NCI-H1436 treated with DMSO at 0.1 percent for 48 hours (cell line): ENCODE data around the gene SAT1.
A peak's percentile ranks its signal among the peaks of the same experiment; 100 is the strongest.

Experiments
- DNase-seq: peaks from one replicate; lab custom pipeline; 2025; lab: John Stamatoyannopoulos, UW

SAT1 gene

DNA sequence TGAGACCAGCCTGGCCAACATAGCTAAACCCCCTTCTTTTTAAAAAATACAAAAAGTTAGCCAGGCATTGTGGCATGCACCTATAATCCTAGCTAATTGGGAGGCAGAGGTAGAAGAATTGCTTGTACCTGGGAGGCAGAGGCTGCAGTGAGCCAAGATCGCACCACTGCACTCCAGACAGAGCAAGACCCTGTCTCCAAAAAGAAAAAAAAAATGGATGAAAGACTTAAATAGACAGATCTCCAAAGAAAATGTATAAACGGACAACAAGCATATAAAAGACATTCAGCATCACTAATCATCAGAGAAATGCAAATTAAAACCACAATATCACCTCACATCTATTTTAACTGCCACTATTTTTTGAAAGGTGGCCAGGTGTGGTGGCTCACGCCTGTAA, 6.6 kb upstream of the SAT1 start:
- DNase-seq = no peak

DNA sequence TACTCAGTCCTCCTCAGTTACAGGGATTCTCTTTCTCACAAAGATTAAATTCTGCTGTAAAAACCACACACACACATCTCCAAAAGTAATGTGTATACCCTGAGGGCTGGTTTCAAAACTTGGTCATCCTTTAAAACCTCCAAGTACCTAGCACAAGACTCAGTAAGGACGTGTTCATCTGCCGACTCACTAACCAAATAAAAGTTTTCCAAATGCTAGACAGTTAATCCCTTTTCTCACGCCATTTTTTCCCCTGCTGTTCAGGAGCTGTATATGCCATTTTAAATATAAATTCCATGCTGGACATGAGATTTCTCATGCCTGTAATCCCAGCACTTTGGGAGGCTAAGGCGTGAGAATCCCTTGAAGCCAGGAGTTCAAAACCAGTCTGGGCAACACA, 3.9 kb upstream of the SAT1 start:
- no peak for DNase-seq

DNA sequence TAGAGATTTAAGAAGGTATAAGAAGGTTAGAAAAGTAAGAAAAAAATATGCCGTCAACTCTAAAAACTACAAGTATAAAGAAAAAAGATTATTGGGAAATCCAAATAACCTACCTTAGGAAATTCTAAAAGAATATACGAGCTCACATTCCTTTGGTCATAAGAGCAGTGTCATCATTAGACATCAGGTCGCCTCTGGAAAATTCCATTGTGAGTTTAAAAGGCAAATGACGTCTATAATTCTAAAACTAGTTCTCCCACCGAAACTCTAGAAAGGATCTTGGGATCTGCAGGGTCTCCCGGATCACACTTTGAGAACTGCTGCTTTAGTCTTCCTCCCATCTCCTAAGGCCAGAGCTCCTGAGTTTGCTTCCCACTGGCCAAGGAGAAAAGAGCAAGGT, 518 bp upstream of the SAT1 start:
- no peak for DNase-seq

DNA sequence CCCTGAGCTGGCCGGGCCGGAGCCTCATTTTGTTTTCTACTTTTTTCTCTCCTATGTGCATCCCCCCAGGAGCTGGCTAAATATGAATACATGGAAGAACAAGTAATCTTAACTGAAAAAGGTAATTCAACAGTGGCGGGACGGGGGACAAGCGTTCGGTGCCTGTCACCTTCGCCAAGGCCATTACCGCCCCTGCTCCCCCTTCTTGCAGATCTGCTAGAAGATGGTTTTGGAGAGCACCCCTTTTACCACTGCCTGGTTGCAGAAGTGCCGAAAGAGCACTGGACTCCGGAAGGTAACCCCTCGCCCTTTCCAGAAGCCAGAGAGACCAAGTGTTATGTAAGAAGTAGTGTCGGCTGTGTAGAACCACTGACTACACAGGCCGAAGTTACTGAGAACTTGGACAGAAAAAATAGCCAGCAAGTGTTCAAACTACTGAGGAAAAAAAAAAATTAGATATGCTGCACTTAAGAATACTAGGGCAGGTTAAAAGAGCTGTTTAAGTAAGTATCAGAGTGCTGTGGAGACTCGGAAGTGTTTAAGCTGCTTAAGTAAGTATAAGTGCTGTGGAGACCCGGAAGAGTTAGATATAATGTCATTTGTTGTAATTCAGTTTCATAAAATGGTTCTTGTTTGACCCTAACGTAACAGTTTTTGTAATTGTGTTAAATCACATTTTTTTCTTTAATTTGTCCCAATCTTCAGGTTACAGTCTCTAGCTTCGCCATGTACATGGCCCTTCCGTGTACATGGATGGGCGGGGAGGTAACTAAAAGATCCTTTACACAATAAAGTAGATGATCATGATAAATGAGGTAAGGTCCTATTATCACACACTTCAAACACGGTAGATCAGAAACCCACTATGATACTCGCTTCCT, 856 bp downstream of the SAT1 start:
- no peak for DNase-seq

DNA sequence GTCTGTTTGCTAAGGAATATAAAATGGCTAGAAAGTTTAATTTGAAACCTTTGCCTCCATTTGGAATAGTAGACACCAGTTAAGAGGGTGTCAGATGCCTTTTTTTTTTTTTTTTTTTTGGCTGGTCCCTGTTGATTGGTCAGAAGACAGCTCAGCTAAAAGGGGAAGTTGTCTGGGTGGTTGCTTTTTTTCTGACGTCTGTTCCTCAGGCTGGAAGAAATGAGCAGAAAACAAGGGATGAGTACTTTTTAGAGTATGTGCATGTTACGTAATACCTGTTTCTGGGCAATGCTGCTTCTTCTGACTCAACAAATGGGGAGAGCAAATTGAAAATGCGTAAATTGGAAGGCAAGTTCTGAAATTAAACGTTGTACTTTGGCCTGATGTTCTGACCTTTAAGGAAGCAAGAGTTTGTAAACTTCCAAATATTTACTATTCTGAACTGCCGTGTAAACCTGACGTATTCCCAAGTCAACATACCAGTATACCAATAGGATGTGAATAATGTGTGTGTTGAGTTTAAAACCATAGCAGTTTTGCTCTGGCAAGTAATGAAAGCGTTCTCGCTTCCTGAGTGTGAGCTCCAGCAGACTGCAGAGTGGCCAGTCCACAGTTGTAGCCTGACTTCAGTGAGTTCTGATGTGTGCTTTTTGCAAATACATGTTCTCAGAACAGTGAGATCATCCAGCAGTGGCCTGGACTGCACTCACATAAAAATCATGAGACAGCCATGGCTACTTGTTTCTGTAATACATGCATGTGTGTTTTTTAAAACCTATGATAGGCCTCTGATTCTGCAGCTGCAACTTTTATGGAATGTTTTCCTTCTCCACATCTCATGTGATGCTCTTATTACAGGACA, 1.7 kb downstream of the SAT1 start:
- no peak for DNase-seq

DNA sequence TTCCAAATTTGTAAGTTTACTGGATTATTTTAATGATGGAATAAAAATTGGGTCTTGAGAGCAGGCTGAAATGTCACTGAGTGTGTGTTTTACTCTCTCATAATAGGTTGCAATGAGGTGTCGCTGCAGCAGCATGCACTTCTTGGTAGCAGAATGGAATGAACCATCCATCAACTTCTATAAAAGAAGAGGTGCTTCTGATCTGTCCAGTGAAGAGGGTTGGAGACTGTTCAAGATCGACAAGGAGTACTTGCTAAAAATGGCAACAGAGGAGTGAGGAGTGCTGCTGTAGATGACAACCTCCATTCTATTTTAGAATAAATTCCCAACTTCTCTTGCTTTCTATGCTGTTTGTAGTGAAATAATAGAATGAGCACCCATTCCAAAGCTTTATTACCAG, 2.6 kb downstream of the SAT1 start:
- DNase-seq = no peak

DNA sequence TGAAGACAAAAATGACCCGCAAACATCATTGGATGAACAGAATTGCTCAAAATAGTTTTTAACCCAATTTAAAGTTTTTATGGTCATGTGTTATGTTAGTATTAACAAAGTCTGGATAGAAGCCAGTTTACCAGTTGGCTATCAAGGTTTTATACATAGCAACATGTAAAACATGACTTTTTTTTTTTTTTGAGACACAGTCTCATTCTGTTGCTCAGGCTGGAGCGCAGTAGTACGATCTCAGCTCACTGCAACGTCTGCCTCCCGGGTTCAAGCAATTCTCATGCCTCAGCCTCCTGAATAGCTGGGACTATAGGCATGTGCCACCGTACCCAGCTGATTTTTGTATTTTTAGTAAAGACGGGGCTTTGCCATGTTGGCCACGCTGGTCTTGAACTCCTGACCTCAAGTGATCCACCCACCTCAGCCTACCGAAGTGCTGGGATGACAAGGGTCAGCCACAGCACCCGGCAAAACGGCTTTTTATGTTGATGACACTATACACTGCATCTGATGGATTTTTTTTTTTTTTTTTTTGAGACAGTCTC, 3.4 kb downstream of the SAT1 start:
- no peak for DNase-seq

DNA sequence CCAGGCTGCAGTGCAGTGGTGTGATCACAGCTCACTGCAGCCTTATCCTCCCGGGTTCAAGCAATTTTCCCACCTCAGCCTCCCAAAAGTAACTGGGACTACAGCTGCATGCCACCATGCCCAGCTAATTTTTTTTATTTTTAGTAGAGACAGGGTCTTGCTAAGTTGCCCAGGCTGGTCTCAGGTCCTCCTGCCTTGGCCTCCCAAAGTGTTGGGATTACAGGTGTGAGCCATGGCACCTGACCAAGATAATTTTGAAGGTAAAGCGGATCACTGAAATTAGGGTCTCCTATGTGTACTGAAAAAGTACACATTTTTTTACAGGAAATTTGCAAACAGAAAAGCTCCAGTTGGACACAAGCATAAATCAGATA, 4.8 kb downstream of the SAT1 start:
- DNase-seq = no peak

DNA sequence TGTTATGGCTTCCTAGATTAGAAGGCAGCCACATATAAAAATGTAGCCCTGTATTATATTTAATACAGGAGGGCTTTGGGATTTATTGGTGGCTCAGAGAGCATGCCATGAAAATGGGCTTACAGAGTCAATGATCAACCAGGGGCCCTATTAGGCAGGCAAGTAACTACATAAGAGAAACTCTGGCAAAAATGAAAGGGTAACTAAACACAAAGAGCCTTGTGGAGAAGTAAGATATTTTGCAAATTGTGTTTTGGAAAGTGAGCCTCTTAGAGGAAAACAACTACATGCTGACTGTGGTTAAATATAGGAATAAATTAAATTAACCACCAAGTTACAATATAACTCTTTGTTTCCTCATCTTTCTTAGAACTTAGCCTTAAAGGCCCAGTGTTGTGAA, 5.5 kb downstream of the SAT1 start:
- no peak for DNase-seq

DNA sequence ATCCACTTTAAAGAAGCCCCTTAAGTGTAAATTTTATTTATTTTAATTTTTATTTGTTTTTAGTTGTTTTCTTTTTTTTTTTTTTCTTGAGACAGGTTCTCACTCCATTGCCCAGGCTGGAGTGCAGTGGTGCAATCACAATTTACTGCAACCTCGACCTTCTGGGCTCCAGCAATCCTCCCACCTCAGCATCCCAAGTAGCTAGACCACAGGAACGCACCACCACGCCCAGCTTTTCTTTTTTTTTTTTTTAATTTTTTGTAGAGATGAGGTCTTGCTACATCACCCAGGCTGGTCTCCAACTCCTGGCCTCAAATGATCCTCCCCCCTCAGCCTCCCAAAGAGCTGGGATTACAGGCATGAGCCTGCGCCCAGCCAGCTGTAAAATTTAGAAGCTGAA, 6.0 kb downstream of the SAT1 start:
- DNase-seq = no peak

DNA sequence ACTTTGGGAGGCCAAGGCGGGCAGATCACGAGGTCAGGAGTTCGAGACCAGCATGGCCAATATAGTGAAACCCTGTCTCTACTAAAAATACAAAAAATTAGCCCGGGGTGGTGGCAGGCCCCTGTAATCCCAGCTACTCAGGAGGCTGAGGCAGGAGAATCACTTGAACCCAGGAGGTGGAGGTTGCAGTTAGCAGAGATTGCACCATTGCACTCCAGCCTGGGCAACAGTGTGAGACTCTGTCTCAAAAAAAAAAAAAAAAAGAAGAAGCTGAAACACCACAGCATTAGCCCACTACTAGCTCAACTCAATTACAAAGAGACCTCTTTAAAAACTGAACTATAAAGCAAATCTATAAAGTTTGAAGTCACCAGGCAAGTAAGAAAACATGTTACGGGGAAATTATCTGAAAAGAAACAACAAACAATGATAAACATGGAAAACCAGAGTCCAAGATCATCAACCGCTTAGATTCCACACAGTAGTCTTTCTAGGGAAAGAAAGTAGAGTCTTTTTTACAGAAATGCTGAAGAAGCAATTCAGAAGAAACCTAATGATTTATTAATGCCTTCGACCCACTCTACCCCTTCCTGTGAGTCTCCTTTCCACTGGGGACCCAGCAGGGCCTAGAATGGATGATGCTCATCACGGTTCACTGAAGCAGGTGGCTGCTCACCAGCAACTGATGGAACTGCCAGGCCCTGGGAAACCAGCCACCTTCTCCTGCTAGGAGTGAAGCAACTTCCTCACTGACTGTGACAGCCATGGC, 6.6 kb downstream of the SAT1 start:
- no peak for DNase-seq

DNA sequence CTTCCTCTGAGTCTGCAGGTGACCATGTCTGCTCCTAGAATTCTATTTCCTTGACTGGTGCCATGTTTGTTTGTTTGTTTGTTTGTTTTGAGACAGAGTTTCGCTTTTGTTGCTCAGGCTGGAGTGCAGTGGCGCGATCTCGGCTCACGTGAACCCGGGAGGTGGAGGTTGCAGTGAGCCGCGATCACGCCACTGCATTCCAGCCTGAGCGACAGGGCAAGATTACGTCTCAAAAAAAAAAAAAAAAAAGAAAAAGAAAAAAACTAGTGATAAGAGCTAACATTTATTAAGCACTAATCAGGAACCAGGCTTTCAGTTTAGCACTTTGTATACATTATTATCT, 7.2 kb downstream of the SAT1 start:
- no peak for DNase-seq

DNA sequence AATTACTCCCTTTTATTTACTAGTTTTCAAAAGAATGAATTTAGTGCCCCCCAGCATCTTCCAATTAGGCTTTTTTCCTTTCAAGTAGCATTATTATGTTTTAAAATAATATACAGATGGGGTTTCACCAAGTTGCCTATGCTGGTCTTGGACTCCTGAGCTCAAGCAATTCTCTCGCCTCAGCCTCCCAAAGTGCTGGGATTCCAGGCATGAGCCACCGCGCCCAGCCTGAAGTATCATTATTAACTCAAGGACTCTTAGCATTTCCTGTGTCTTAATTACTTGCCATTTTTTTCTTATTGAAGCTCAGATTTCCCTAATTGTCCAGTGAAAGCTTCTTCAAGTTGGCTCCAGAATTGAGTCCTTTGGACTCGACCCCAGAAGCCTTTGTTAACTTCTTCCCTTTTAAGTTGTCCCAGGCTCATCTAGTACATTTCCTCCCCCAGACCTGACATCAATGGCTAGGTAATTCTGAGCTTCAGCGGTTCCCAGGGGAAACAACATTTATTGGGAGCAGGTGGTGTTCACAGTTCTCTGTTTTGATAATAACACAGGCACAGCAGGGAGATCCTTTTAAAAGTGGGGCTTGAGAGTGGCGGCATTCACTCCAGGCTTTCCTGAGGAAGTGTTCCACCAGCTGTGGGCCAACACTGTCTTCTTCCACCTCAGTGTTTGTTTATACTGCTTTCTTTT, 10.0 kb downstream of the SAT1 start:
- DNase-seq = peak; percentile 4

DNA sequence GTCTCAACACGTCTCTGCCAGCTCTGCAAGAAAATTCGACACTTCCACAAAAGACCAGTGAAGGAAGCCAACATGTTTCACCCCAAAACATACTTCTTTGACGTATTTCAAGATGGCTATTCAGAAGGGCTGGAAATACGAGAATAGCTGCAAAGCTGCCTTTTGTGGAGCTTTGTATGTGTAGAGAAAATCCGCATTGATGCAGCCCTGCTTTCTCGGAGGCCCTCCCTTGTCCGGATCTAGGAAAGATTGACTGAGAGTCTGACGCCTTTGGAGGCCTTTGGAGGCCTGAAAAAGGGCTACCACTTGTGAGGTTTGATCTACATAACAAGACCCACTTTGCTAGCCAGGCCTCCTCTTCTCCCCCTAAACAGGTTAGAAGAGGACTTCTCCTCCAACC, 12.2 kb downstream of the SAT1 start:
- no peak for DNase-seq

DNA sequence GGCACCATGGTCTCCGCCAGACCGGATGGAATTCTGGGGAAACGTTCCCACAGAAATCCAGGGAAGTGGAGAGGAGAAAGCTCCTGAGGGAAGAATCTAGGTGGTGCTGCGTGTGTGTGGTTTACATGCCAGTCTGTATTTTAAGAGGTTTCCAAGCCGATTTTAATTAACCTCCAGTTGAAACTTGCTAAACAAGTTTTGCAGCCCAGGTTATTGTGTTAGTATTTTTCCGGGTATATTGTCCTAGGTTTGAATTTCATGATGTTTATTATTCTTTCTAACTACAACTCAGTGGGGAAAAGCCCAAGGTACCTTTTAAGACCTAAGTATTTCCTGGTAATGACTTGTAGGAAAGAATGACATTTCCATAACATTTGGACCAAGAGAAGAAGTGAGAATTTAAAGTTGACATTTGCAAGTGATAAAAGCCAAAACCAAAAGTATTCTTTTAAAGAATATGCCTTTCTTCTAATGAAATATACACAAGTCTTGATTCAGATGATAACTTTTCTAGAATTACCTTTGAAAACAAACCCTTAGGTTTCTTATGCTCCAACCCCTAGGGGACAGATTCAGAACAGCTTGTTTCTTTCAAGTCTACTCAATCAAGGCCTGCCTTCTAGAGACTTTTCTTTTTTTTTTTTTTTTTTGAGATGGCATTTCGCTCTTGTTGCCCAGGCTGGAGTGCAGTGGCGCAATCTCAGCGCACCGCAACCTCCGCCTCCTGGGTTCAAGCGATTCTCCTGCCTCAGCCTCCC, 14.6 kb downstream of the SAT1 start:
- DNase-seq = no peak

DNA sequence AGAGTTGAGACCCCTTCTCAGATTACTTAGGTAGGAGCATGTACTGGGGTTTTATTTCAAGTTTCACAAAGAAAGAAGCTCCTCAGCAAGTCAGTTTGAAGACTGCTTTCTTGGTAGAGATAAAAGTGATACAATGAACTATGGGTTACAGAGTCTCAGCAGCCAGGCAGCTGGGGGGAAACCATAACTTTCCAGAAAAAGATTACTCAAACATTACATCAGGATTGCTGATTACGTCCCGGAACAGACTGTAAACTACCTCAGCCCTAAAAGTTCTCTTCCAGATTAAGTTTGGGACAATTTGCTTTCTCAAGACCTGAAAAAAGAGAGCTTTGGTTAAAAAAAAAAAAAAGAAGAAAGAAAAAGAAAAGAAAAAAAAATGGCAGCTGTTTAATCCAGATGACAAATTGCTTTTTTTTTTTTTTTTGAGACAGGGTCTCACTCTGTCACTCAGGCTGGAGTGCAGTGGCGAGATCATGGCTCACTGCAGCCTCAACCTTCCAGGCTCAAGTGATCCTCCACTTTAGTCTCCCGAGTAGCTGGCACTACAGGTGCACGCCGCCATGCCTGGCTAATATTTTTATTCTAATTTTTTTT, 16.6 kb downstream of the SAT1 start:
- DNase-seq = no peak

DNA sequence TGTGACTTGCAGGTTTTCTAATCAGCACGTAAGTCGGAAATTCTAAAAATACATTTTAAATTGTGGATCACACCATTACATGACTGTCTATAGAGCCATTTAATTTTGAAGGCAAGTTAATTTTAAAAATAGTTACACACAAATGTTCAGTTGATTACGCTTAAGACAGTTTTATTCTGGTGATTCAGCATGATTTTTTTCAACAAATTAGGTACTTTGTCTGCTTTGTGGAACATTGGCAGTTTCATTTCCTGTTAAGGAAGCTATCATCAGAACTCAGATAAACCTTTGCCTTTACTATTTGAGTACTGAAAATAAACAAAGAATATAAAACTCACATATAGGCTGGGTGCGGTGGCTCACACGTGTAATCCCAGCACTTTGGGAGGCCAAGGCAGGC, 19.5 kb downstream of the SAT1 start:
- no peak for DNase-seq

DNA sequence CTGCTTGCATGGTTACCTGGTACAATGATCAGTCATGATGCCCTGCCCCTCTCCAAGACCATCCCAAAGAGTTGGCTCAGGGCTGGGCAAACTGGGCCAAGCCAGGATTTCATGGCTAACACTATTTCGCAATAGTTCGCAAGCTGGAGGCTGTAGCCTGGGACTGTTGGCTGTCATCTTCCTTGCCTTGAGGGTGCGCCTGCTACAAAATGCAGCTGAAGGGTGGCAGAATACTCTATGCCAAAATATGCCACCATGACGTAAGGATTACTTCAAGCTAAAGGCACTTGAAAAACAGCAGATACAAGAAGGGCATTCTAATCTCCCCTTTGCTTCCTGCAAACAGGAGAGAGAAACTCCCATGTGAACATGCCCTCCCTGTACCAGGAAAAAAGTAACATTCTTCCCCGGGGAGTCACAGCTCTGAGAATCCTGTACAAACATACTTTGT, 21.0 kb downstream of the SAT1 start:
- DNase-seq = no peak

DNA sequence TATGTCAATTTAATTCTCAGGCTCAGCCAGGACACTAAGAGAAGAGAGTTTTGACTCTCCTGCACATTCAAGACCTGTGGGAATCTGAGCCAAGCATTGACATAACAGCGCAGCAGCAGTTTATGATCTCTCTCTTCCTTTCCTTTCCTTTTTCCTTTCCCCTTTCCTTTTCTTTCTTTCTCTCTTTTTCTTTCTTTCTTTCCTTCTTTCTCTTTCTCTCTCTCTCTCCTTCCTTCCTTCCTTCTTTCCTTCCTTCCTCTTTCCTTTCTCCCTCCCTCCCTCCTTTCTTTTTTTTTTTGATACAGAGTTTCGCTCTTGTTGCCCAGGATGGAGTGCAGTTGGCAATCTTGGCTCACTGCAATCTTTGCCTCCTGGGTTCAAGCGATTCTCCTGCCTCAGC, 21.6 kb downstream of the SAT1 start:
- no peak for DNase-seq

DNA sequence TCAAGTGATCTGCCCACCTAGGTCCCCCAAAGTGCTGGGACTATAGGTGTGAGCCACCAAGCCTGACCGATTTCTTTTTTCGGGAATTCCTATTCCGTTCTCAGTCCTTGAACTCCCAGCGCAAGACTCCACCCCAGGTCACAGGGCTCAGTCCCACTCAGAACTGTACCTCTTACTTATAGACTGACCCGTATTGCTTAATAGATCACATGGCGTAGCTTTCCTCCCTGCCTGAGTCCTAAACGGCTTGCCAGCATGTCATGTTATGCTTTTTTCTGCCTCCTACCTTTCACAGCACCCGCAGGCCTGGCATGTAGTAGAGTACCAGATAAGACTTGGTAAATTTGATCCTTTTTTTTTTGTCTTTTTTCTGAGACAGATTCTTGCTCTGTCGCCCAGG, 22.4 kb downstream of the SAT1 start:
- DNase-seq = no peak

DNA sequence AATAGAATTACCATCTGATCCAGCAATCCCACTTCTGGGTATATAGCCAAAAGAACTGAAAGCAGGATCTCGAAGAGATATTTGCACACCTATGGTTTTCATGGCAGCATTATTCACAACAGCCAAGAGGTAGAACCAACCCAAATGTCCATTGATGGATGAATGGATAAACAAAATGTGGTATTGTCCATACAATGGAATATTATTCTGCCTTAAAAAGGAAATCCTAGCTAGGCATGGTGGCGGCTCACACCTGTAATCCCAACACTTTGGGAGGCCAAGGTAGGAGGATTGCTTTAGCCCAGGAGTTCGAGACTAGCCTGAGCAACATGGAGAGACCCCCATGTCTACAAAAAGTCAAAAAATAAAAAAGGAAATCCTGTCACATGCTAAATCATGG, 27.3 kb downstream of the SAT1 start:
- DNase-seq = no peak
